GM12872 (cell line): ENCODE measurements around the gene DISC1.

Experiments
- CTCF ChIP-seq: IDR thresholded peaks from 3 replicates; pipeline ENCODE4 v1.5.1; 2011; ENCODE audit warnings: low read depth, mild to moderate bottlenecking, low read length, moderate library complexity; ENCODE audit not compliant: insufficient read depth

Gene DISC1

GRCh38 chr1:232034556-232034955 is 408.0 kb downstream of the DISC1 start:
- no peak for TF ChIP-seq CTCF

- TF ChIP-seq CTCF: no peak
Observed at GRCh38 chr1:232036181-232036933, 409.8 kb downstream of the DISC1 start.

GRCh38 chr1:232037774-232038388 is 411.3 kb downstream of the DISC1 start:
- no peak for TF ChIP-seq CTCF

GRCh38 chr1:232038706-232039677 is 412.4 kb downstream of the DISC1 start:
- TF ChIP-seq CTCF: no peak

- no peak for TF ChIP-seq CTCF
Observed at GRCh38 chr1:232040260-232040659, 413.7 kb downstream of the DISC1 start.

GRCh38 chr1:232044728-232045127 is 418.1 kb downstream of the DISC1 start:
- no peak for TF ChIP-seq CTCF
